HG02981 (cell line): ENCODE results near the gene SF3B5.
"Not testable (repeated sequence)": the region's sequence is repeated elsewhere in the genome, so short reads cannot be mapped to it uniquely, and the experiment has no call there.

Experiments used
- ATAC-seq: cut with Tn5 transposase; IDR thresholded peaks from one replicate; pipeline ENCODE4 v1.9.1; 2021; ENCODE audit warnings: mild to moderate bottlenecking, moderate library complexity; ENCODE audit not compliant: unreplicated experiment

The SF3B5 gene

DNA sequence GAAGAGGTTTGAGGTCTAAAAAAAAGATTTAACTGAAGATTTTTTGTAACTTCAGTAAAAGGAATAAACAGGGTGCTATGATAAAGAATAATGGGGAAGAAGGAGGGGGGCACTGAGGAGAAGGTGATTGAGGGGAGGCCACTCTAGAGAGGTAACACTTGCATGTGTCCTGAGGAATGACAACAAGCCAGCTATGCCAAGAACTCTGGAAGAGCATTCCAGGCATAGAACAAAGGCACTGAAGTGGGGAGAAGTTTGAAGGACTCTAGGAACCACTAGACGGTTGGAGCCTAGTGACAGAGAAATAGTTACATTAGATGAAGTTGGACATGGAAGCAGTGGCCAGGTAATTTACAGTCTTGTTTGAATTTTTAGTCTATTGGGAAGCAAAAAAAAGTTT is 10.8 kb upstream of the SF3B5 start:
- ATAC-seq: no peak

DNA sequence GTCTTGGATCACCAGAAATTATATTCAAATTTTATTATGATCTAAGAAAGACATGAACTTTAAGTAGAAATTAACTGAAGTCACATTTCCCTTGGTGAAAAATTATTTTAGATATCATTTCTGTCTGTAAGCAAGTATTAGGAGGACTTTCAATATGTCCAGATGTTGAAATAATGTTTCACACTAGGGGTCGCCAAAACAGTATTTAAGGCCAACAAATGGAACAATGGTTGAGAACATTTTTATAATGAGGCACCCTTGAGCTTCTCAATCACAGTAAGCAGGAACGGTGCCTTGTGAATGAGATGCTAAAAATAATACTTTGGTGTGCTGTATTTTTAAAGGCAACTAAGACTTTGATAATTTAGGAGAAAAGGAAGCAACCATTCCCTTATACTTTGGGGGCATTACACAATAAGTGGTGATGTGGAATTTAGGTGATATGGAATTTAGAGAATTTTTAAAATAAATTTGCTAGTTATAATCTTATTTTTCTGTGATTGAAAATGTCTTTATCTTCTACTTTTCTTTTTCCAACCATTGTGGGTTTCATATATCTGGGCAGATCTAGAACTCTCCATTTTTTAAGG is 9.6 kb upstream of the SF3B5 start:
- ATAC-seq: no peak

DNA sequence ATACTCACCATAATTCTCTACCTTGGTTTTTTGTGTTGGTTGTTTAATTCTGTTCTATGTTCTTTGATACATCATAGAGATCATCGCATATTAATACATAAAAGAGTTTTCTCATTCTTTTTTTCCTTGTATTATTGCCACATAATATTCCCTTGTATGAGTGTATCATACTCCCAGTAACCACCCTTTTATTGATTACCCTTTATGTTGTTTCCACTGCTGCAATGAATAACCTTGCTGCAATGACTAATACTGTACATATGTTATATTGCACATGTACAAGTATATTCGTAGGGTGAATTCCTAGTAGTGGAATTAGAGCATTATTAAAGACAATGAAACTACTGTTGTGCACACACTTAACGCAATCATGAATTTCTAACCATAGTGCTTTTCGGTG is 9.1 kb upstream of the SF3B5 start:
- ATAC-seq: no peak

DNA sequence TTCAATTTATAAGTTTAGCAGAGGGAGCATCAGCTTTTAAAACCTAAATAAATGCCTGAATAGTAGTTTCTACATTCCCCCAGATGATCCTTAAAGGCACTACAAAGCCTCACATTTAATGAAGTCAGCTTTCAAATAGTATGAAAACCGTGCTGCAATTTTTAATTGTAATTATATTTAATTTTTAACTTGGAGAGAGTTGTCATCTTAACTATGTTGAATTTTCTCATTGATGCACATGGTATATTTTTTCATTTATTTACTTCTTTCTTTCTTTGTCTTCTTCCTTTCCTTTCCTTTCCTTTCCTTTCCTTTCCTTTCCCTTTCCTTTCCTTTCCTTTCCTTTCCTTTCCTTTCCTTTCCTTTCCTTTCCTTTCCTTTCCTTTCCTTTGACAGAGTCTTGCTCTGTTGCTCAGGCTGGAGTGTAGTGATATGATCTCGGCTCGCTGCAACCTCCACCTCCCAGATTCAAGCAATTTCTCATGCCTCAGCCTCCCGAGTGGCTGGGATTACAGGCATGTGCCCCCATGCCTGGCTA is 7.7 kb upstream of the SF3B5 start:
- ATAC-seq: no peak

DNA sequence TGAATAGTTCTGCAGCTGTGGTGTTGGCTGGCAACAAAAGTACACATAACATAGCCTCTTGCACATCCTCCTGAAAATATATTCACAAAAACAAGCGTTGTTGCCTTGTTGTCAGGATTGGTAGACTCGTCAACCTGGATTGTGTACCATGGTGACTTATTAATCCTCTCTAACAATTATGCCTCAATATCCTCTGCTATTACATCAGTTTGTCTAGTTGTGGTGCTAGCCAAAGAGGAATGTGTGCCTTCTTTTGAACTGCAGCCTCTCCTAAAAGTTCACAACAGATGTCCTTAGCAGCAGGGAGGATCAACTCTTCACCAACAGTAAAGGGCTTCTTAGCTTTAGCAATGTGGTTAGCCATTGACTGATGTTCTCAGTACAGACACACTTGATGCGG is 3.6 kb upstream of the SF3B5 start:
- no peak for ATAC-seq

DNA sequence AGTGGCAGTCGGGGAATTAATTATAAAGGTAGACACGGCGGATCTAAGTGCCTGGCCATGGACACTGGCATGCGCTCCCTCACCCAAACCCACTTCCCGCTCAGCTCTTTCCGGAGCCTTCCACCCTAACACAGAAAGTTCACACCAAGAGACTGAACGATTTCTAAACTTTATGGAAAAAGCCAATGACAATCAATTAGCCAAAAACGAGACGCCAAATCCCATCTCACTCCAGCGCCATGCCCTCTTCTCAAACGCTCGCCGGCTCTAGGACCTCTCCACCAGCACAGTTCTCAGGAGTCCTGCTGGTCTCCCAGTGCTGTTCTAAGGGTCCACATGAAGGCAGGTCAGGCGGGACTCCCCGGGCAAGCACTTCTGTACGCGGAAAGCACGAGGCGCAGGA is 641 bp downstream of the SF3B5 start:
- ATAC-seq: peak; percentile 1

DNA sequence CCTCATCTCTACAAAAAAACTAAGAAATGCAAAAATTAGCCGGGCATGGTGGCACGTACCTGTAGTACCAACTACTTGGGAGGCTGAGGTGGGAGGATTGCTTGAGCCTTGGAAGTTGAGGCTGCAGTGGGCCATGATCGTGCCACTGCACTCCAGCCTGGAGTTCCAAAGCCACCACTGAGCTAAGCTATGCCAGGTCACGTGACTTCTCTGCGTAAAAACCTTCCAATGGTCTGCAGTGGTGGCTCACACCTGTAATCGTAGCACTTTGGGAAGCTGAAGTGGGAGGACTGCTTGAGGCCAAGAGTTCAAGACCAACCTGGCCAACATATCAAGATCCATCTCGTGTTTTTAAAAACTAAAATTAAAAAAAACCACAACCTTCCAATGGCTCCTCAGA is 1.7 kb downstream of the SF3B5 start:
- ATAC-seq: no peak

DNA sequence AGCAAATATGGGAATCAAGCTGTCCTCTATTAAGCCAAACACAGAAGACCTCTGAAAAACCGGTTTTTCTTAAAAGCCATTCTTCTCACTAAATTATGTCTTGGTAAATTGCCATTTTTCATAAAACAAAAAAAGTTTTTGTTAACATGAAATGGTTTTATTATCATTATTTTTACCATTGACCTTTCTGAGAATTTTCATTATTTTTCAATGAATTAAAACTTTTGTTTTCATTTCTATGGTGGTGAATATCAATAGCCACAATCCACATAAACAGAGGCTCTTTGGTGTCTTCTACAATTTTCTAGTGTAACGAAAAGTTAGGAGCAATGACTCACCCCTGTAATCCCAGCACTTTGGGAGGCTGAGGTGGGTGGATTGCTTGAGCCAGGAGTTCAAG is 2.1 kb downstream of the SF3B5 start:
- no peak for ATAC-seq

DNA sequence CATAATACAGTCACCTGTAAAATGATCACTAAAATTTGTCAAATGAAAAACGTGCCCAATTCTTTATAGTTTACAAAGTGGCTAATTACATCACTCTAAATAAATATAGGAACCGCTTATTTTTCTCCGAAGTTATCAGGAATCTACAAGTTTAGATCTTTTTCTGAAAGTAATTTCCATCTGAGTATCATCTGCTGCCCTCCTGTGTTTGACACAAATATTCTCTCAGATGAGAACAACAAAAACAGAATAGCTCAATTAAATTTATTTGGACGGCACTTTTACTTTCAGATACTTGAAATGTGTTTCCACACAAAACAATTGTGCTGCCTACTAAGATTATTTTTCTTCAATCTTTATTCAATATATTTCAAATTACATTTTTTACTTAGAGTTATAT is 5.0 kb downstream of the SF3B5 start:
- no peak for ATAC-seq

DNA sequence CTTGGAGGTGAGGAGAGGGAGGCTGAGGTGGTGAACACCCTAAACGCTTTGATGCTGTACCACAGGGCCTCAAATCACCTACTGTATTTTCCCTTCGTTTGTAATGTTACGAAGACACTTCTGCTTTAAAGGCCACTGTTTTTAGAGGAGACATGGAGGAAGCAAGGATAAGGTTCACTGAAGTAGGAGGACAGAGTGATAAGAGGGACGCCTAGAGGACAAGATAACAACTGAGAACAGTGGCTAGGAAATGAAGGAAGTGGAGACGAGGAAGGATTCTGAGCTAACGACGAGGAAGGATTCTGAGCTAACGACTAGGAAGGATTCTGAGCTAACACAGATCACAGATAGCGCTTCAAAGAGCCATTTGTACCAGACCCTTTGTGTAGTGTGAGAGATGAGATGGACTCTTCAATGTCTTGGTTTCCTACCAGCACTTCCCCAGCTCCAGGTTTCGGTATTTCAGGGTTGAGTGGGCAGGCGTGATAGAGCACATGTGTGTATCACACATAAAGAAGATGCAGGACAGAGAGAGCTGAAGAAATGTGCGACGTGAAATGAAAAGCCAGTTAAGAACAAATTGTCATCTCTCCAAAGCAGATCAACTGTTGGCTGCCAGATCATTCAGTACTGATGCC is 7.5 kb downstream of the SF3B5 start:
- no peak for ATAC-seq

DNA sequence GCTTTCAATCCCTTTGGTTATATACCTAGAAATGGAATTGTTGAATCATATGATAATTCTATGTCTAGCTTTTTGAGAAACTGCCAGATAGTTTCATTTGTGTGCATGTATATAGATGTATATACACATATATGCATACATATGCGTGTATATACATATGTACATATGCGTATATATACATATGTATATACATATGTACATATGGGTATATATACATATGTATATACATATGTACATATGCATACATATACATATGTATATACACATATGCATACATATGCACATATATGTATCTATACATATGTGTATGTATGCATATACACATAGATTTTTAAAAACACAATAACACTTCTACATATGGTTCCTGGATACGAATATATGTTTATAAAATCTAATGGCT is 8.4 kb downstream of the SF3B5 start:
- ATAC-seq: no peak

DNA sequence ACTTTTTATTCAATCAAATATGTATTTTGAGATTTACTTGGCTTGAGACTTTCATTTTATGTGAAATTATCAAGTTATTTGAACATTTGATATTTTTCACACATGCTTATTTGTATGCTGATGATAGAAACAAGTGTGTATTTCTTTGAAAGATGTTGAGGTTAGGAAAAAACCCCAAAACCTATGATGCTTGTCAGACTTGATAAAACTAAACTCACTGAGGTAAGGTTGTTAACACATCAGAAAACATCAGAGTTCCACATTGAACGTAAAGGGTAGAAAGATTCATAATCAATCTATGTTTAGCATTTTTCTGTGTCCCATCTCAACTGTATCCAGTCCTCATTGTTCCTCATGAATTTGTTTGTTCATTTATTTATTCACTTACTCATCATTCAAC is 12.2 kb downstream of the SF3B5 start:
- ATAC-seq: peak; percentile 67

DNA sequence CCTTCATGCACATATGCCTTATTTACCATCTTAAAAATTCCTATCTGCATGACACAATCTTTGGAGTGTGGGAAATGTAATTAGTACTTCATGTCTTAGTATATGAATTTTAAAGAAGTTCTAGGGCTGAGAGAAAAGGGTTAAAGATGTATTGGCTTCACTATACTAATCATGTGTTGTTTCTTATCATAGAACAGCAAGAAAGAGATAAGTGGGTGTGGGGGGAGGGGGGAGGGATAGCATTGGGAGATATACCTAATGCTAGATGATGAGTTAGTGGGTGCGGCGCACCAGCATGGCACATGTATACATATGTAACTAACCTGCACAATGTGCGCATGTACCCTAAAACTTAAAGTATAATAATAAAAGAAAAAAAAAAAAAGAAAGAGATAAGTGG is 13.0 kb downstream of the SF3B5 start:
- ATAC-seq: not testable (repeated sequence)

DNA sequence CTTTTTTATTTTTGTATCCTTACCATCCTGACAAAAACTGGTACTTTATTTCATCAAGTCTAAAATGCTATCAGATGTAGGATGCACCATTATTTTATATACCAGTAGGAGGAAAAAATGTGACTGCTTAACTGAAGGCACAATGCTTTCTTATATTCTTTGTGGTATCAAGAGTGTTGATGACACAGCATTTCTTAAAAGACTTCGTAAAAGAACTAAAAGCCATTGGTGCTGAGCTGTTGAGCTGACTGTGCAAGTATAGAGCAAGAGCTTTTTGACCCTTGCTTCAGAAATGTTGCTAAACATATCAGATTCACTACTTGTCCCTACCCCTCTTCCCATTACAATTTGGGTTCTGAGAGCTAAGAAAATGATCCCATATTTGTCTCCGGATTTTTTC is 17.5 kb downstream of the SF3B5 start:
- ATAC-seq: no peak

DNA sequence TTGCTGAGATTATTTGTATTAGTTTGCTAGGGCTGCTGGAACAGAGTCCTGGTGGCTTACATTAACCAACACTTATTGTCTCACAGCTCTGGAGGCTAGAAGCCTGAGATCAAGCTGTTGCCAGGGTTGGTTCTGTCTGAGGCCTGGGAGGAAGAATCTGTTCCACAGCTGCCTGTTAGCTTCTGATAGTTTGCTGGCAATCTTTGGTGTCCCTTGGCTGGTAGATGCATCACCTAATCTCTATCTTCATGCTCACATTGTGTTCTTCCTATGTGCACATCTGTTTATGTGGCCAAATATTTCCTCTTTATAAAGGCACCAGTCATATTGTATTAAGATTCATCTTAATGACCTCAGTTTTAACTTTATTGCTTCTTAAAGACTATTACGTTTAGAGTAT is 19.5 kb downstream of the SF3B5 start:
- ATAC-seq: no peak

DNA sequence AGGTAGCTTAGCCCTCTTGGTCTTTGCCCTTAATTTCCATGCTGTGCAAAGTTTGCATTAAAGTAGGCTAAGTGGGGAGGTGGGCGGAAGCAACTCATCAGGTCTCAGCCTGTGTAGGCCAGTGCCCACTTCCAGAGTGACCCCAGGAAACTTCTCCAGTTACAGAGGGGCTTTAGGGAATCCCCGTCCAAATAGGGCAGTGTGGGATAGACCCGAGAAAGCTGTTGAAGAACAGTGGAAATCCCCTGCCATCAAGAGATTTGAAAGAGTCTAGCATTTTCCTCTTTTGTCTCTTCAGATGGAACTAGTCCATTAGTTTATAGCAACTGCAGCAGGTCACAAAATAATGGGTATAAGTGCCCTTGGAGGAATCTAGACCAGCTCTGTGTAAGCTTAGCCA is 20.2 kb downstream of the SF3B5 start:
- no peak for ATAC-seq

DNA sequence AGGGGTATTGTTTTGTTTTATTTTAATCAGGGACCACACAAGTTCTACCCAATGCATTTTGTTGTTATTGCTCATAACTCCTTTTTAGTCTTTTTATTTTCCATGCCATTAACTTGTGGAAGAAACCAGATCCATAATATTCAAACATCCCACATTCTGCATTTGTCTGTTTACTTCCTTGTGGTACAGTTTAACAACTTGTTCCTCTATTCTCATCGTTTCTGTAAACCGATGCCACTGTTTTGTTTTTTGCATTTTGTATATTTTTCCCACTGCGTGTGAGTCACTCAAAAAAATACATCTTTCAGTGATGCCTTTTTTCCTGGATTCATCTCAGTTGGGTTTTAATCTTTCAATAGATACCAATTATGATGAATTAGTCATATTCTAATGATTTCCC is 22.3 kb downstream of the SF3B5 start:
- ATAC-seq: no peak

DNA sequence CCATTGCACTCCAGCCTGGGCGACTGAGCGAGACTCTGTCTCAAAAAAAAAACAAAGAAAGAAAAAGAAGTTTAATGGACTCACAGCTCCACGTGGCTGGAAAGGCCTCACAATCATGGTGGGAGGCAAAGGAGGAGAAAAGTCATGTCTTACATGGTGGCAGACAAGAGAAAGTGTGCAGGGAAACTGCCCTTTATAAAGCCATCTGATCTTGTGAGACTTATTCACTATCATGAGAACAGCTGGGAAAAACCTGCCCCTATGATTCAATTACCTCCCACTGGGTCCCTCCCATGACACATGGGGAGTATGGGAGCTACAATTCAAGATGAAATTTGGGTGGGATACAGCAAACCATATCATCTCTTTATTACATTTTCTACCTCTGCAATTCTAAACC is 25.9 kb downstream of the SF3B5 start:
- no peak for ATAC-seq

DNA sequence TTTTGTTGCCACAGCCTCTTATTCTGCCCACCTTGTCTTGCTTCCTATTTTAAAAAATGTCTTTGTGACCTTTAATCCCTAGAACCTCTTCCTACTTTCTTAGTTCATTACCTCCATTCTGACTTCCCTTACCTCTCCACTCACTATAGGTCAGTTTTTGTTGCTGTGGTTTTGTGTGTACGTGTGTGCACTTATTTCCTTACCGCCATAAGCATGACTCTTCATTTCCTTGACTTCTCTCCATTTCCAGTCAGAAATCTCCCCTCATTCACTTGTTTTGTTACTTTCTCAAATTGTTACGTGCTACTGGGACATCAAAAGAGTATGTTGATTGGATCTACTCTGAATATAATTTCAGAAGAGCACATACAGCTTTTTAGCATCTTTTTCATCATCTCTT is 26.6 kb downstream of the SF3B5 start:
- no peak for ATAC-seq

DNA sequence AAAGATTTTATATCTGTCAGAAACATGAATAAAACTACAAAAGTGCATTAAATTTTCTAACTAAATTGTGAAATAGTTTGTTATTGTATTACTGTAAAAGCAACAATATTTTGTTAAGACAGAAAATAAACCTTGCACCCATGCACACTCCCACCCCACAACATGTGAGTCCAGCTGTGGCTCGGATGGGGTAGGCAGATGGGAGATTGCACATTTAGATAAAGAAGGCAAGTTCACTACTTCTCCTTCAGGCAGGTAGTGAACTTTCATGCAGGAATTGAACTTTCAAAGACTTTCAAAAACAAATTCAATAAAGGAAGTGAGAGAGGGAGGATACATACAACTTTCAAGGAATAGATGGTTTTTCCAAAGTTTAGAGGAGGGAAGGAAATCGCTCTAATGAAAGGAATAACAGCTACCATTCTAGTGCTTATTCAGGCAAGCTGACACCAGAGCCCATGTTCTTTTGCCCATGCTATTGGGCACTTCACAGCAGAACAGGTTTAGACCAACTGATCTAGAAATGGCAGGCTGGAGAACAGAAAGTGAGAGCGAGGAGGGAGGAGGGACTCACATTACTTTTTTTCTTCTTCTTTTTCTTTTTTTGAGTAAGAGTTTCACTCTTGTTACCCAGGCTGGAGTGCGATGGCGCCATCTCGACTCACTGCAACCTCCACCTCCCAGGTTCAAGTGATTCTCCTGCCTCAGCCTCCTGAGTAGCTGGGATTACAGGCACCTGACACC is 28.5 kb downstream of the SF3B5 start:
- peak; percentile 26 for ATAC-seq

DNA sequence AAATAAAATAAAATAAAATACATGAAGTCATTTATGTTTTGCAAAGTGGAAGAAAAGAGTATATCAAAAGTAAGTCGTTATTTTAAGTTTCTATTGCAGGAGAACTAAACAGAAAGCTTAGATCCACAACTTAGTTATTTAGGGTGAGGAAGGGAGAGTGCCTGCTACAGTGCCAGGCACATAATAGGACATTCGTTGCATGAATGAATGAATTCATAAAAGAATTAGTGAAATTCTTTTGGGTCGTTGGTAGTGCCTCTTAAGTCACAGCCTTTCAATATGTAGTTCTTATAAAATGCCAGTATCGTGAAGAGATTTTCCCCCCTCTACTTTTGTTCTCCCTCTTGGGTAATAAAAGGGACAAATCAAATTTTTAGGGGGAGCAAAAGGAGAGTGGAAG is 29.1 kb downstream of the SF3B5 start:
- no peak for ATAC-seq

DNA sequence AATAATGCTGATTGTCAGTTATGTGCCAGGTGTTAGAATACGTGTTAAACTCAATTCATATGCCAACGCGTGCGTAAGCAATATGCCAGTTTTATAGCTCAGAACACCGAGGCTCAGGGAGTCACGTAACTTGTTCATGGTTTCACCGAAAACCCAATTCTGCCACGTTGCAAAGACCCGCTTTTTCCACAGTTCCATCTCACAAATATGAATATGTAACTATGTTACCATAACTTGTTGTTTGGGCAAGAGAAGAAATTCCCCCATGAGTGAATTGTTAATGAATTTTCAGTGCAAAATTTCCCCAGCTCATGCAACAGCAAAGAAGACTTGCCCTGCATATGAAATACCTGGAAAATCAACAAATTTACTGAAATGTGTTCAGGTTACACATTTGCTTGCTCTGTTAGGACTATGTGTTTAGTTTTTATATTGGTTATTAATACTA is 30.1 kb downstream of the SF3B5 start:
- ATAC-seq: no peak
